Stimulated activated CD8-positive, alpha-beta memory T cell treated with anti-CD3 and anti-CD28 coated beads, Interleukin-7, amount 100 ng/mL, for 1 hour (primary cell): Measurements from ENCODE around the gene S100A9.
A peak's percentile ranks its signal among the peaks of the same experiment; 100 is the strongest.
"Not testable (repeated sequence)": the region's sequence is repeated elsewhere in the genome, so short reads cannot be mapped to it uniquely, and the experiment has no call there.

Source experiments
- DNase-seq, 2 donors: peaks; one replicate each; pipeline ENCODE4 v3.0.0-alpha.2; 2020; ENCODE audit warnings: low read depth in 2 of 2

The S100A9 gene

DNA sequence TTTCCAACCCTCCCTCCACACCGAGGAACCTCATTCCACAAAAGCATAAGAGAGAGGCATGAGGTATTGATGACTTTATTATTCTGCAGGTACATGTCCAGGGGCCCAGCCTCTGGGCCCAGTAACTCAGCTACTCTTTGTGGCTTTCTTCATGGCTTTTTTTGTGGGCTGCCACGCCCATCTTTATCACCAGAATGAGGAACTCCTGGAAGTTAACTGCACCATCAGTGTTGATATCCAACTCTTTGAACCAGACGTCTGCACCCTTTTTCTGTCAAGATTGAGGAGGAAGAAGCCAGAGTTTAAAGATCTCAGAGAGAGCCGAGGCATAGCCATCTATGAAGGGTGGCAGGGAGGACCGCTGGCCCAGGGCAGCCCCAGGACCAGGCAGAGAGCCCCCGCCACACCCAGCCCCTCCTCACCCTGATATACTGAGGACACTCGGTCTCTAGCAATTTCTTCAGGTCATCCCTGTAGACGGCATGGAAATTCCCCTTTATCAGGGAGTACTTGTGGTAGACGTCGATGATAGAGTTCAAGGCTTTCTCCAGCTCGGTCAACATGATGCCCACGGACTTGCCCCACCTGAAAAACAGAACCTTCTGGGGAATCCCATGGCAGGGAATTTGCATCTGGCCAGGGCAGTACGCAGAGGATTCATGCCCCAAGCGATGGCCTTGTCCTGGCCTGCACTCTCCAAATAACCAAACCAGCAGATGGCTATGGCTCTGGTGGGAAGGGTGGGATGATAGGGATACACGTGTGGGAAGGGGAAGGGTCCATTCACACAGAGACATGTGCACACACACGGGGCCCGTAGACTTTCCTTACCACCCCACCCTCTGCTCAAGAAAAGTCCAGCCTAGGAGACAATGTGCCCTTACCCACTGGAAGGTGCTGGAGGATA, 32.6 kb downstream of the S100A9 start:
- no peak for DNase-seq

GRCh38 chr1:153390938-153391710, 33.5 kb downstream of the S100A9 start, which contains the start of gene S100A8:
Gene S100A8 (minus strand): TSS chr1:153391073. CDS start chr1:153390535, 538 bp downstream.
- no peak for DNase-seq

GRCh38 chr1:153392258-153392657, 34.6 kb downstream of the S100A9 start:
- DNase-seq: no peak

GRCh38 chr1:153392822-153393221, 35.2 kb downstream of the S100A9 start:
- no peak for DNase-seq

- DNase-seq: no peak
Observed at GRCh38 chr1:153393926-153394325, 36.3 kb downstream of the S100A9 start.

GRCh38 chr1:153394391-153394790, 36.7 kb downstream of the S100A9 start:
- no peak for DNase-seq

DNA sequence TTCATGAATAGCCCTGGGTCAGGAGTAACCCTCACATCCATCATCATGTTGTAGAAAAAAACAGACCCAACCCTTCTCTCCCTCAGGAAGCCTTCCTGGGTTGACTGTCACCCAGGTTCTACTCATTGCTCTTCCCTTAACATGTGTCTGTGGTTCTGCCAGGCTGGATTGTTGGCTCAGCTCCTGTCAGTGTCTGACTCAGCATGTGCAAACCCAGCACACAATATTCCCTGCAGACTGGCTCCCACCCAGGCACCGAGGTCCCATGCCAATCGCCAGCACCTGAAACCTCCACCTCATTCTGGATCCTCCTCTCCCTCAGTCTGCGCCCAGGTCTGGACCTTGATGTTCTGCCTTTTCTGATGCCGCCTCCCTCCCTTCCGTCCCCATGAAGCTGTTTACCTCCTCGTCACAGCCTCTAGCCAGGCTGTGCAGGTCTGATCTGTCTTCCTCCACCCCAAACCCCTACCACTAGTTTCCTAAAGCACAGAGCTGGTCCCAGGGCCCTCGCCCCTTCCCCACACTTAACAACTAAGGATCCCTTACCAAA, 37.6 kb downstream of the S100A9 start:
- no peak for DNase-seq

GRCh38 chr1:153395776-153396175, 38.1 kb downstream of the S100A9 start:
- no peak for DNase-seq

GRCh38 chr1:153396461-153396860, 38.8 kb downstream of the S100A9 start:
- DNase-seq: no peak

DNA sequence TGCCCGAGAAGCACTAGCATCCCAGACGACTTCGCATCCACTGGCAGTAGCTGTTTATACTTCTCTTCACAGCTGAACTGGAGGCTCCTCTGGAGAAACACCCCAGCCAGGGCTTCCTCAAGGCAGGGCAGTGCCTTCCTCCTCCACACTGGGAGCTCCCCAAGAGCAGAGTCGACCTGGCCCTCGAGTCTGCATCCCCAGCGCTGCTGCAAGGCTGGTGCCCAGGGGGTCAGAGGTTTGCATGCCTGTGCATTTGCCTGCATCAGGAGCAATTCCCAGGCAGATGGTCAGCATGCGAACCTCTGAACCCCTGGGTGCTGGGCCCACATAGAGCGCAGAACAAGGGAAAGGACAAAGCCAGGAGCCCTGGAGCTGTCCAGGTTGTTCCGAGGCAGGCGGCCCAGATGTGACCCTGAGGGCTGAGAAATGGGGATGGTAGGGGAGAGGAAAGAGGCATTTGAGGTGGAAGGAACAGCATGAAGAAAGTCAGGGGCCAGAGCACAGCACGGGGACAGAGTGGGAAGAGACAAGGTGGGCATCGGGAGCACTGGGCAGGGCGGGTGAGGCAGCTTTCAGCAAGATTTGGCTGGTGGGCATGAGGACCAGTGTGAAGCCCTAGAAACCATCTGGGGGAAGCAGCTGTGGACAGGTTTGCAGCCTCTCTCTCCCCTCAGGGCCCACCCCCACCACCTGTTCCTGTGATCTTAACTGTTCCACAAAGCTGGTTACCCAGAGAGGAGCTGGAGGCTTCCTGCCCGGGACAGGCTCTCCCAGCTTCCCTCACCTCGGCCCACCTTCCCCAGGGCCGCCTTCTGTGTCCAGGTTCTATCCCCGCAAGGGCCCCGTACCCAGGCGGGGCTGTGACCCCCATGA, 39.6 kb downstream of the S100A9 start:
- DNase-seq: no peak

DNA sequence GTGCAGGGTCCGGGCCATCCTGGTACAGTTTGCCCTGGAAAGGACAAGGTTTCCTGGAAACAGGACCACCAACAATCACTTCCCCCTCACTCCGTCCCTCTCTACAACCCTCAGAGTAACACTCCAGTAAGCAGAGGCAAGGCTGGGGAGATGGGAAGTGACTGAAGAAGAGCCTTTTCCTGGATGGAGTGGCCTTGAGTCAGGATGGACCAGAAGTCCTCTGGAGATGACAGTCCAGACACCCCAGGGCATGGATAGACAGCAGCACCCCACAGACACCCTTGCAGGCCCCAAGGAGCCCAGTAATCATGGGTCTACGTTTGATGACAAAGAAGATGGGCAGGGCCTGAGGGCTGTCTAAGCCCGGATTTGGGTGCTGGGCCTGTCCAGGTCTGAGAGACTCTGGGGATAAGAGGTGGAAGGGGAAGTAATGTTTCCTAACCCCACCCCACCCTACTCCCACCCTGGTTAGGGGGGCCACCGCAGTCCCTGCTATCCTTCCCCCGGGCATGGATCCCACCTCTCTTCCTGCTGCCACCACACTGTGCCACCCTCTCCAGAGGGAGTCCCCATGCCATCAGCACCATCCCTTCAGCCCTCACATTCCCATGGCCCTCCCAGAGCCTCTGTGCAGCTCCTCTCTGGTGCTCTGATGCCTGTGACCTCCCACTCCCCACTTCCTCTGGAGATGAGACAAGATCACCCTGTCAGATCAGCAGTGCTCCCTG, 40.4 kb downstream of the S100A9 start:
- no peak for DNase-seq

GRCh38 chr1:153399401-153400055, 41.9 kb downstream of the S100A9 start:
- DNase-seq: no peak

DNA sequence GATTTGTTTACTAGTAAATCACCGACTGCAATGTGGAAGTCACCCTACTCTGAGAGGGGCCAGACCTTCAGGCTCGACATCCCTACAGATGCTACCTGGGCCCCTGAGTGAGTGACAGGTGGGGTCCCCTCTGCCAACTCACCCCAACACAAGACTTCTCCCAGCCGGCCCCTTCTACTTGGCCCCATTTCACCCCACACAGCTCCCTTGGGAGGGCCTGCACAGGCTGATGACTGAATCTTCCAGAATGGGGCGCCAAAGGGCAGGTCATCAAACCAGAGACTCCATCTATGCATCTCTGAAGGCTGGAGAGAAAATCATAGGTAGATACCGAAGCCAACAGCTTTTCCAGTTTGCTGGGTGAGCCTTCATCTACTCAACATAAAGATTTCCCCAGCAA, 42.6 kb downstream of the S100A9 start:
- no peak for DNase-seq

- no peak for DNase-seq
Observed at GRCh38 chr1:153401461-153401860, 43.8 kb downstream of the S100A9 start.

GRCh38 chr1:153402226-153402625, 44.6 kb downstream of the S100A9 start:
- DNase-seq: no peak

DNA sequence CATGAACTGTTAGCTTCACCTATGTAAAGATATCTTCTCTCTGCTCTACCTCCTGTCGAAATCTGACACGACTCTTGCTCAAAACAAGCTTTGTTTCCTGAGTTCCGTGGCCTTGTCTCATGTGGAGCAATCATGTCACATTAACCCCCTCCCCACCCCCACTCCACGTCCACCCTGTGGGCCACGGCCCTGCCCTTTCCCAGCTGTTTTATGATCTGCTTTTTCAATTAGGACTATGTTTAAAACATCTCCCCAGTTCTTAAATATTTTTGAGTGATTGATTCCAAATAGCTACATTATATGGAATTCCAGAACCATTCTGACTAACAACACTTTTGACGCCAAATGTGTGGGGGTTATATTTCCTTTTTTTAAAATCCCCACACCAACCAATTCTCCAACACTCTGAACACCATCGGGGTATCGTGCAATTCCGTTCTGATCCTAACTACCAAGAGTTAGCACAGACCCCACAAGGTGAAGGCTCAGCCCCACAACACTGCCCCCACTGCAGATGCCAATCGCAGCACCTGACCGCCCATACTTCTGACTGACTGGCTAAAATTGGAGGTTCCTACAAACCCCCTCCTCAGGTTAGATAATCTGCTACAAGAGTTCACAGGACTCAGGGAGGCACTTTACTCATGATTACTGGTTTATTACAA, 45.9 kb downstream of the S100A9 start:
- no peak for DNase-seq

- DNase-seq: no peak
Observed at GRCh38 chr1:153404086-153404635, 46.5 kb downstream of the S100A9 start.

- DNase-seq: peak in 1 of 2 donors; percentile 19
Observed at GRCh38 chr1:153404768-153405167, 47.1 kb downstream of the S100A9 start.

DNA sequence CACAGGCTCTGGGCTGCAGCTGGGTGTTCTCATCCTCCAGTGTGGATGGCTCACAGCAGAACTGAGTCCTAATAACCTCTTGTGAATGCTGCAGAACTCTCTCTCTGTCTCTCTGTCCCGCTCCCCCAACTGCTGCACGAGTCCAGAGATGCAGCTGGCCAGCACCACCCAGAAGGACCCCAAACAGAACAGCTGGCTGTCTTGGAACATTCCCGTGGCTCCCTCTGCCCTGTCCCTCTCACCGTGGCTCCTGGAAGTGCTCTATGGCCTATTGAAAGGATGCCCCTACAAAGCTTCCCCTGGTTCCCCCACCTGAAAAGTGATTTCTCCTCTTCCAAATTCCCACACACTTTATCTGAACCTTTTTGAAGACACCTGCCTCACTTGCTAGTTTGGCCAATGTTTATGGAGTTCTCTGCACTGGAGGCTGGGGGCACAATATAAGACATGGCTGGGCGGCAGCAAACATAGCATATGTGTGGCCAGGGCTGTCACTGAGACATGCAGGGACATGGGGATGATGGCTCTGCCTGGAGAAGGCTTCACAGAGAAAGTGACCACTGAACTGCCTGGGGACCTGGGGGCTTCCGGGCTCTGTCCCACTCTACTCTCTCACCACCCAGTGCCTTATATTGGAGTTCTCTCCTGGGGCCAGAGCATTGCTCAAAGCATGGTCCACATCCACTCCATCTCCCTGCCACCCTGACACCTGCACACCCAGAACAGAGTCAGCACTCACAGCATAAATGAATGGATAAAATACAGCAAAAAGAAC, 48.4 kb downstream of the S100A9 start:
- DNase-seq: not testable (repeated sequence)
